GM19467 (cell line): ENCODE results near the gene IFITM2.
A peak's percentile ranks its signal among the peaks of the same experiment; 100 is the strongest.
"Not testable (repeated sequence)": the region's sequence is repeated elsewhere in the genome, so short reads cannot be mapped to it uniquely, and the experiment has no call there.

ENCODE experiments used
- ATAC-seq: cut with Tn5 transposase; IDR thresholded peaks from one replicate; pipeline ENCODE4 v1.9.1; 2021; ENCODE audit warnings: mild to moderate bottlenecking, moderate library complexity; ENCODE audit not compliant: unreplicated experiment

Gene IFITM2

GRCh38 chr11:339963-340362 is 32.3 kb downstream of the IFITM2 start:
- ATAC-seq = no peak

GRCh38 chr11:340539-341512 is 33.2 kb downstream of the IFITM2 start:
- no peak for ATAC-seq

- ATAC-seq = no peak
These were observed 34.7 kb downstream of the IFITM2 start for GRCh38 chr11:342328-342727.

GRCh38 chr11:344836-345578 is 37.4 kb downstream of the IFITM2 start:
- ATAC-seq = no peak

- ATAC-seq = no peak
These were observed 38.9 kb downstream of the IFITM2 start for GRCh38 chr11:346529-346928.

GRCh38 chr11:349270-349954 is 41.8 kb downstream of the IFITM2 start:
- not testable (repeated sequence) for ATAC-seq

GRCh38 chr11:350033-350722 is 42.6 kb downstream of the IFITM2 start:
- ATAC-seq = not testable (repeated sequence)

- no peak for ATAC-seq
These were observed 43.2 kb downstream of the IFITM2 start for GRCh38 chr11:350723-351255.

GRCh38 chr11:351411-351810 is 43.8 kb downstream of the IFITM2 start:
- ATAC-seq = no peak

GRCh38 chr11:352456-353031 is 44.9 kb downstream of the IFITM2 start:
- no peak for ATAC-seq

- ATAC-seq = no peak
These were observed 45.7 kb downstream of the IFITM2 start for GRCh38 chr11:353179-353873.

- peak; percentile 48 for ATAC-seq
These were observed 48.2 kb downstream of the IFITM2 start for GRCh38 chr11:355581-356458.

- ATAC-seq = no peak
These were observed 49.0 kb downstream of the IFITM2 start for GRCh38 chr11:356610-357009.

- no peak for ATAC-seq
These were observed 50.0 kb downstream of the IFITM2 start for GRCh38 chr11:357582-357981.

GRCh38 chr11:358129-358800 is 50.6 kb downstream of the IFITM2 start:
- no peak for ATAC-seq
